ENCODE data around the gene VWA5B1. TPM values are rescaled to one million over a fixed set of nuclear protein-coding genes. Genes with fewer than 3 reads are reported as not detected.

The VWA5B1 gene
- total RNA-seq, 4 donors from 2014 or later, result 0.16 TPM; not detected in 3

DNA sequence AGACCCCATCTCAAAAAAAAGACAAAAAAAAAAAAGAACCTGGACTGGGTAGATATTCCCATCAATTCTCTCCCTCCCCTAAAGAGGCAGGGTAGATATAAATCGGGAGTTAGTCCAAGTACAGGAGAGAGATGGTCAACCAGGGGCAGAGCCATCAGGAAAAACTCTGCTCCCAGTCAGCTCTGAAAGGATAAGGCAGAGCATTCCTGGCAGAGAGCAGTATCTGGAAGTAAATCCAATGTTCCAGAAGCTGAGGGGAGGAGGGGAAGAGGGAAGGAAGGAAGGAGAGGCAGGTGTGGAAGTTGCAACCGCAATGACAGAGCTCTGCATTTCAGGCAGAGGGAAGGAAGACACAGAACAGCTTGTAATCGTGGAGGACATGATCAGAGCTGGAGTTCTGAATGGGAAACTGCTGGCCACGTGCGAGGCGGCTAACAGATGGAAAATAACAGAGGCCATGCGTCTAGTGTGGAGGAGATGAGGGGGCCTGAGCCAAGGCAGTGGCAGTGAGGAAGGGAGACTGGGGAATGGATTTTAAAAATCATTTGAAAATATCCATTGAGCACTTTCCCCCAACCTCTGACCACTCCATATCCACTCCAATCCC lies 15.3 kb upstream of the VWA5B1 start:
- Histone ChIP-seq H3K4me3 (no peak overlapping the region), H3K27me3 (peaks cover 20% of the 10 kb centered on the region), H3K36me3 (no peaks in the 10 kb centered on the region), H3K9me3 (no peaks in the 10 kb centered on the region), H3K27ac (no peak overlapping the region), H3K4me1 (peaks cover 3% of the 10 kb centered on the region)
- 55% methylated on average over 6 of the region's 7 CpGs for WGBS
- TF ChIP-seq POLR2AphosphoS5 (IDR thresholded peaks at IDR 0.05) (no peak), POLR2A (IDR thresholded peaks at IDR 0.05) (no peak), EP300 (IDR thresholded peaks at IDR 0.05) (no peak)
- TF ChIP-seq, protein P1, sequence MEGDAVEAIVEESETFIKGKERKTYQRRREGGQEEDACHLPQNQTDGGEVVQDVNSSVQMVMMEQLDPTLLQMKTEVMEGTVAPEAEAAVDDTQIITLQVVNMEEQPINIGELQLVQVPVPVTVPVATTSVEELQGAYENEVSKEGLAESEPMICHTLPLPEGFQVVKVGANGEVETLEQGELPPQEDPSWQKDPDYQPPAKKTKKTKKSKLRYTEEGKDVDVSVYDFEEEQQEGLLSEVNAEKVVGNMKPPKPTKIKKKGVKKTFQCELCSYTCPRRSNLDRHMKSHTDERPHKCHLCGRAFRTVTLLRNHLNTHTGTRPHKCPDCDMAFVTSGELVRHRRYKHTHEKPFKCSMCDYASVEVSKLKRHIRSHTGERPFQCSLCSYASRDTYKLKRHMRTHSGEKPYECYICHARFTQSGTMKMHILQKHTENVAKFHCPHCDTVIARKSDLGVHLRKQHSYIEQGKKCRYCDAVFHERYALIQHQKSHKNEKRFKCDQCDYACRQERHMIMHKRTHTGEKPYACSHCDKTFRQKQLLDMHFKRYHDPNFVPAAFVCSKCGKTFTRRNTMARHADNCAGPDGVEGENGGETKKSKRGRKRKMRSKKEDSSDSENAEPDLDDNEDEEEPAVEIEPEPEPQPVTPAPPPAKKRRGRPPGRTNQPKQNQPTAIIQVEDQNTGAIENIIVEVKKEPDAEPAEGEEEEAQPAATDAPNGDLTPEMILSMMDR (IDR thresholded peaks at IDR 0.05), result no peak
- DNase-seq (ENCODE audit: low spot score in 2 of 2), result no peak

DNA sequence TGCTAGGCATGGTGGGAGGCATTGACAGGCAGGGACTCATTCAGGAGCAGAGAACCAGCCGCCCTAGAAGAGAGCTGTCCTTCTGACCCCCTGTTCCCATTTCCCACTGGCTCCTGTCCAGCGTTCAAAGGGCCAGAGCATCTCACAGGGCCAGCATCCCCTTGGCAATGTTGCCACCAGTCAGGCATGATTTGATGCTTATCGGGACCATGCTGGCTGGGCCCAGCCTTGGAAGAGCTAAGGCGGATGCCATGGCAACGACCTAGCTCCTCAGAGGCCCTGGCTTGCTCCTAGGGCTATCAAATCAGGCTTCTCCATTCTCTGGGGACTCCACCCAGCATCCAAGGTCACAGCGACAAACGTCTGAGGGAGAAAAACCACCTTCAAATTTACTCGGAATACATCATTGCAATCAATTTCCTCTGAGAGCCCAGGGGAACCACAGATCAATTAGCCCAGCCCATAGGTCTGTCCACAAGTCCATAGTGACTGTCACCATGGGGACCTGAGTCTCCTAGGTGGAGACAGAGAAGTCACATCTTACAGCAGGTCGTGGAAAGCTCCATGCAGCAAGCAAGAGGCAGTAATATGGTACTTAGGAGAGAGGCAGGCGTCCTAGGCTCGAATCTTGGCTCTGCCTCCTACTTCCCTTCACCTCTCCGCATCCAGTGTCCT lies 14.1 kb upstream of the VWA5B1 start:
- no peaks in the 10 kb centered on the region for H3K36me3 ChIP-seq
- no peaks in the 10 kb centered on the region for H3K9me3 ChIP-seq
- 82% methylated on average over 9 of the region's 12 CpGs for WGBS
- no peak overlapping the region for H3K4me3 ChIP-seq
- no peak overlapping the region for H3K27ac ChIP-seq
- H3K27me3 ChIP-seq, result peaks cover 29% of the 10 kb centered on the region
- no peak for DNase-seq (ENCODE audit: low spot score in 2 of 2)
- H3K4me1 ChIP-seq, result peaks cover 3% of the 10 kb centered on the region
- no peak for TF ChIP-seq EP300 (IDR thresholded peaks at IDR 0.05)
- no peak for TF ChIP-seq POLR2A (IDR thresholded peaks at IDR 0.05)
- TF ChIP-seq, protein P1 (IDR thresholded peaks at IDR 0.05), result no peak
- no peak for TF ChIP-seq POLR2AphosphoS5 (IDR thresholded peaks at IDR 0.05)

DNA sequence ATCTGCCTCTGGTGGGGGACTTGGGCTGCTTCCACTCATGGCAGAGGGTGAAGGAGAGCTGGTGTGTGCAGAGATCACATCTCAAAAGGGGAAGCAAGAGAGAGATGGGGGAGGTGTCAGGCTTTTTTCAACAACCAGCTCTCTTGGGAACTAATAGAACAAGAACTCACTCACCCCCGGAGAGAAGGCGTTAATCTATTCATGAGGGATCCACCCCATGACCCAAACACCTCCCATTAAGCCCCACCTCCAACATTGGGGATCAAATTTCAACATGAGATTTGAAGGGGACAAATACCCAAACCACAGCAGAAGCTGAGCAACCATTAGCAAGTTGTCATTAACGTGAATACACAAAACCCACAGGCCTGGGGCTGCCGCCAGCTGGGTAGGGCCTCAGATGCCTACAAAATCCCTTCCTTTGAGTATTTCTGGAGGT lies 12.0 kb upstream of the VWA5B1 start:
- 39% methylated on average over 4 of the region's 4 CpGs for whole genome bisulfite sequencing
- Histone ChIP-seq H3K36me3 (no peaks in the 10 kb centered on the region), H3K9me3 (no peaks in the 10 kb centered on the region), H3K4me3 (no peak overlapping the region), H3K27me3 (peaks cover 36% of the 10 kb centered on the region), H3K27ac (no peak overlapping the region), H3K4me1 (peaks cover 3% of the 10 kb centered on the region)
- no peak for TF ChIP-seq POLR2AphosphoS5 (IDR thresholded peaks at IDR 0.05)
- no peak for TF ChIP-seq POLR2A (IDR thresholded peaks at IDR 0.05)
- TF ChIP-seq, protein P1 (IDR thresholded peaks at IDR 0.05), result no peak
- TF ChIP-seq EP300 (IDR thresholded peaks at IDR 0.05), result no peak
- DNase-seq (ENCODE audit: low spot score in 2 of 2), result no peak

DNA sequence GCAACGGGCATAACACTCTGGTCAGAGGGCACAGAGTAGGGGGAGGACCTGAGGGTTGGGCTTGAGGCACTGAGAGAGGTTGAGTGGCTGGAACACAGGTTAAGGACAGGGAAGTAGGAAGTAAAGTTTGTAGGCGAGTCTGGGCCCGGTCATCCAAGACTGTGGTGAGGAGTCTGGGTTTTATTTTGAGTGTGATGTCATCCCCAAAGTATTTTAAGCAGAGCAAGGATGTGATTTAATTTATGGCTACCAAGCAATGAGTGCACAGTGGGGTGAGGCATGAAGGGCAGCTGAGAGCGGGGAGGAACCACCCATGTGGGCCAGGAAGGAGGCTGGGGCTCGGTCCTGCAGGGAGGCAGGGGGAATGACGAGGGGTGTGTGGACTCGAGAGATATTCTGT lies 11.2 kb upstream of the VWA5B1 start:
- Histone ChIP-seq H3K9me3 (no peaks in the 10 kb centered on the region), H3K27ac (no peak overlapping the region), H3K27me3 (peaks cover 40% of the 10 kb centered on the region), H3K4me1 (peaks cover 3% of the 10 kb centered on the region), H3K36me3 (no peaks in the 10 kb centered on the region), H3K4me3 (no peak overlapping the region)
- TF ChIP-seq POLR2AphosphoS5 (IDR thresholded peaks at IDR 0.05) (no peak), POLR2A (IDR thresholded peaks at IDR 0.05) (no peak), EP300 (IDR thresholded peaks at IDR 0.05) (no peak)
- TF ChIP-seq, protein P1 (IDR thresholded peaks at IDR 0.05), result no peak
- DNase-seq (ENCODE audit: low spot score in 2 of 2), result no peak
- 56% methylated on average over 7 of the region's 7 CpGs for WGBS

- DNase-seq (ENCODE audit: low spot score in 2 of 2), result no peak
- H3K4me1 ChIP-seq, result peaks cover 3% of the 10 kb centered on the region
- WGBS, result 85% methylated on average over 1 of the region's 1 CpG
- TF ChIP-seq EP300 (IDR thresholded peaks at IDR 0.05) (no peak), POLR2A (IDR thresholded peaks at IDR 0.05) (no peak), POLR2AphosphoS5 (IDR thresholded peaks at IDR 0.05) (no peak)
- TF ChIP-seq, protein P1 (IDR thresholded peaks at IDR 0.05), result no peak
- H3K36me3 ChIP-seq, result no peaks in the 10 kb centered on the region
- H3K9me3 ChIP-seq, result no peaks in the 10 kb centered on the region
- H3K27me3 ChIP-seq, result peaks cover 41% of the 10 kb centered on the region
- no peak overlapping the region for H3K4me3 ChIP-seq
- H3K27ac ChIP-seq, result no peak overlapping the region
These were observed 10.3 kb upstream of the VWA5B1 start for GRCh38 chr1:20280341-20280740.
